ENCODE data around the gene CHRD. TPM values are rescaled to one million over a fixed set of nuclear protein-coding genes. Genes with fewer than 3 reads are reported as not detected.

Gene CHRD
- total and polyA plus RNA-seq, 9 of the 15 experiments (the other 6 are each of a cell fraction or from before 2014, with no cell fraction given) = 0.11 to 1.3 (median 0.59) TPM; not detected in 3

- TF ChIP-seq ZFP30 (CRISPR knock-in tag; IDR thresholded peaks at IDR 0.05; ENCODE audit: borderline replicate concordance) = no peak
- no peak for TF ChIP-seq THRAP3 (IDR thresholded peaks at IDR 0.05; ENCODE audit: borderline replicate concordance)
- TF ChIP-seq CREBBP (IDR thresholded peaks at IDR 0.05; ENCODE audit: low read depth, low read length) = no peak
- no peak for TF ChIP-seq FOS (IDR thresholded peaks at IDR 0.05; ENCODE audit: extremely low read depth, insufficient read length)
- peak; percentile 63; the same call in 1 of the 2 replicates for TF ChIP-seq ZBTB9 (CRISPR knock-in tag; IDR thresholded peaks at IDR 0.05)
- TF ChIP-seq CREB5 (CRISPR knock-in tag; IDR thresholded peaks at IDR 0.05) = no peak
- TF ChIP-seq NFIX (CRISPR knock-in tag; IDR thresholded peaks at IDR 0.05; ENCODE audit: low read depth) = no peak
- peak; percentile 53; the same call in 1 of the 2 replicates for TF ChIP-seq ELF2 (CRISPR knock-in tag; IDR thresholded peaks at IDR 0.05)
- peak; percentile 18; the same call in 1 of the 2 replicates for TF ChIP-seq MXI1 (IDR thresholded peaks at IDR 0.05; ENCODE audit: low read depth, low read length)
- TF ChIP-seq EWSR1 (IDR thresholded peaks at IDR 0.05; ENCODE audit: borderline replicate concordance, low read depth, partially characterized antibody) = no peak
- no peak for TF ChIP-seq BRF1 (IDR thresholded peaks at IDR 0.05; ENCODE audit: borderline replicate concordance, extremely low read depth, insufficient read length)
- no peak for TF ChIP-seq ZKSCAN1 (IDR thresholded peaks at IDR 0.05; ENCODE audit: low read depth, low read length)
- TF ChIP-seq, protein P1, sequence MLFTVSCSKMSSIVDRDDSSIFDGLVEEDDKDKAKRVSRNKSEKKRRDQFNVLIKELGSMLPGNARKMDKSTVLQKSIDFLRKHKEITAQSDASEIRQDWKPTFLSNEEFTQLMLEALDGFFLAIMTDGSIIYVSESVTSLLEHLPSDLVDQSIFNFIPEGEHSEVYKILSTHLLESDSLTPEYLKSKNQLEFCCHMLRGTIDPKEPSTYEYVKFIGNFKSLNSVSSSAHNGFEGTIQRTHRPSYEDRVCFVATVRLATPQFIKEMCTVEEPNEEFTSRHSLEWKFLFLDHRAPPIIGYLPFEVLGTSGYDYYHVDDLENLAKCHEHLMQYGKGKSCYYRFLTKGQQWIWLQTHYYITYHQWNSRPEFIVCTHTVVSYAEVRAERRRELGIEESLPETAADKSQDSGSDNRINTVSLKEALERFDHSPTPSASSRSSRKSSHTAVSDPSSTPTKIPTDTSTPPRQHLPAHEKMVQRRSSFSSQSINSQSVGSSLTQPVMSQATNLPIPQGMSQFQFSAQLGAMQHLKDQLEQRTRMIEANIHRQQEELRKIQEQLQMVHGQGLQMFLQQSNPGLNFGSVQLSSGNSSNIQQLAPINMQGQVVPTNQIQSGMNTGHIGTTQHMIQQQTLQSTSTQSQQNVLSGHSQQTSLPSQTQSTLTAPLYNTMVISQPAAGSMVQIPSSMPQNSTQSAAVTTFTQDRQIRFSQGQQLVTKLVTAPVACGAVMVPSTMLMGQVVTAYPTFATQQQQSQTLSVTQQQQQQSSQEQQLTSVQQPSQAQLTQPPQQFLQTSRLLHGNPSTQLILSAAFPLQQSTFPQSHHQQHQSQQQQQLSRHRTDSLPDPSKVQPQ (CRISPR knock-in tag; IDR thresholded peaks at IDR 0.05; ENCODE audit: borderline replicate concordance) = no peak
- peak; percentile 48 to 49; a peak in 3 of 4 replicates for TF ChIP-seq SIX5 (IDR thresholded peaks at IDR 0.05; ENCODE audit: borderline replicate concordance in 1 of 2, insufficient read depth in 1 of 2, low read depth in 1 of 2, low read length in 2 of 2)
- TF ChIP-seq ZZZ3 (IDR thresholded peaks at IDR 0.05) = no peak
- TF ChIP-seq HOMEZ (CRISPR knock-in tag; IDR thresholded peaks at IDR 0.05) = no peak
- no peak for TF ChIP-seq SMAD1 (IDR thresholded peaks at IDR 0.05; ENCODE audit: low read depth, low read length, partially characterized antibody)
- TF ChIP-seq, protein P2, sequence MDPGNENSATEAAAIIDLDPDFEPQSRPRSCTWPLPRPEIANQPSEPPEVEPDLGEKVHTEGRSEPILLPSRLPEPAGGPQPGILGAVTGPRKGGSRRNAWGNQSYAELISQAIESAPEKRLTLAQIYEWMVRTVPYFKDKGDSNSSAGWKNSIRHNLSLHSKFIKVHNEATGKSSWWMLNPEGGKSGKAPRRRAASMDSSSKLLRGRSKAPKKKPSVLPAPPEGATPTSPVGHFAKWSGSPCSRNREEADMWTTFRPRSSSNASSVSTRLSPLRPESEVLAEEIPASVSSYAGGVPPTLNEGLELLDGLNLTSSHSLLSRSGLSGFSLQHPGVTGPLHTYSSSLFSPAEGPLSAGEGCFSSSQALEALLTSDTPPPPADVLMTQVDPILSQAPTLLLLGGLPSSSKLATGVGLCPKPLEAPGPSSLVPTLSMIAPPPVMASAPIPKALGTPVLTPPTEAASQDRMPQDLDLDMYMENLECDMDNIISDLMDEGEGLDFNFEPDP (CRISPR knock-in tag; IDR thresholded peaks at IDR 0.05) = no peak
These were observed 16.9 kb upstream of the CHRD start (continued) for GRCh38 chr3:184362668-184363546.

Data from K562 (cell line).